ENCODE data around the gene NIPSNAP2. TPM values are rescaled to one million over a fixed set of nuclear protein-coding genes. Genes with fewer than 3 reads are reported as not detected.
"Not testable (repeated sequence)": the region's sequence is repeated elsewhere in the genome, so short reads cannot be mapped to it uniquely, and the experiment has no call there.

The NIPSNAP2 gene
- polyA plus RNA-seq, 4 donors = 105 to 139 (median 113) TPM

- not testable (repeated sequence) for DNase-seq (ENCODE audit: low read depth in 4 of 4, low spot score in 2 of 4)
These were observed 81.4 kb downstream of the NIPSNAP2 start for GRCh38 chr7:56045758-56046157.

- DNase-seq (ENCODE audit: low read depth in 4 of 4, low spot score in 2 of 4) = no peak
These were observed 82.5 kb downstream of the NIPSNAP2 start for GRCh38 chr7:56046721-56047445.

DNA sequence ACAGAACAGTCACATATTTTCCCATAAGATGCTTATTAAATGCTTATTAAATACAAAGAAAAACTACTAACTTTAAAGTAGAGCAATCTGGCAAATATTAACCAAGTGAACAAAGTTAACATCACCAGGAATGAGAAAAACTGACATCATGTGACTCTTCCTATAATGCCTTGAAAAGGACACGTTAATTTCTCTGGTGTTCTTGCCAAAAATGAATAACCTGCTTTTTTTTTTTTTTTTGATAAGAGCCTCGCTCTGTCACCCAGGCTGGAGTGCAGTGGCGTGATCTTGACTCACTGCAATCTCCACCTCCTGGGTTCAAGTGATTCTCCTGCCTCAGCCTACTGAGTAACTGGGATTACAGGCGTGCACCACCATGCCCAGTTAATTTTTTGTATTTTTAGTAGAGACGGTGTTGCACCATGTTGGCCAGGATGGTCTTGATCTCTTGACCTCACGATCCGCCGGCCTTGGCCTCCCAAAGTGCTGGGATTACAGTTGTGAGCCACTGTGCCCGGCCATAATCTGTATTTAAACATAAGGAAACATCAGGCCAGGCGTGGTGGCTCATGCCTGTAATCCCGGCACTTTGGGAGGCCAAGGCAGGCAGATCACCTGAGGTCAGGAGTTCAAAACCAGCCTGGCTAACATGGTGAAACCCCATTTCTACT lies 83.2 kb downstream of the NIPSNAP2 start:
- not testable (repeated sequence) for DNase-seq (ENCODE audit: low read depth in 4 of 4, low spot score in 2 of 4)

GRCh38 chr7:56048245-56048644 lies 83.9 kb downstream of the NIPSNAP2 start:
- DNase-seq (ENCODE audit: low read depth in 4 of 4, low spot score in 2 of 4) = no peak

DNA sequence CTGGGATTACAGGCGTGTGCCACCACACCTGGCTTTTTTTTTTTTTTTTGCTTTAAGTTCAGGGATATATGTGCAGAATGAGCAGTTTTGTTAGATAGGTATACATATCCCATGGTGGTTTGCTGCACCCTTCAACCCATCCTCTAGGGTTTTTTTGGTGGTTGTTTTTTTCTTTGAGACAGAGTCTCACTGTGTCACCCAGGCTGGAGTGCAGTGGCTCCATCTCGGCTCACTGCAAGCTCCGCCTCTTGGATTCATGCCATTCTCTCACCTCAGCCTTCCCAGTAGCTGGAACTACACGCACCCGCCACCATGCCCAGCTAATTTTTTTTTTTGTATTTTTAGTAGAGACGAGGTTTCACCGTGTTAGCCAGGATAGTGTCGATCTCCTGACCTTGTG lies 84.4 kb downstream of the NIPSNAP2 start:
- DNase-seq (ENCODE audit: low read depth in 4 of 4, low spot score in 2 of 4) = not testable (repeated sequence)

Other genes with a start within 250 kb of the NIPSNAP2 start
- under 1 TPM; 0.10 to 0.79 (median 0.43) TPM for gene SEPTIN14, start 101.8 kb upstream of the NIPSNAP2 start, polyA plus RNA-seq (ENCODE audit: insufficient read length in 4 of 4)
- 10 to 100 TPM; 11.1 to 19.4 (median 14.0) TPM for gene ZNF713, start 77.1 kb upstream of the NIPSNAP2 start, polyA plus RNA-seq (ENCODE audit: insufficient read length in 4 of 4)
- 10 to 100 TPM; 15.8 to 21.2 (median 17.2) TPM for gene MRPS17, start 12.7 kb upstream of the NIPSNAP2 start, polyA plus RNA-seq (ENCODE audit: insufficient read length in 4 of 4)
- 10 to 100 TPM; 31.0 to 45.3 (median 33.5) TPM for gene PSPH, start 86.9 kb downstream of the NIPSNAP2 start, polyA plus RNA-seq (ENCODE audit: insufficient read length in 4 of 4)
- gene CCT6A, start 87.2 kb downstream of the NIPSNAP2 start, polyA plus RNA-seq (ENCODE audit: insufficient read length in 4 of 4) = 100 to 1,000 TPM; 201 to 248 (median 214) TPM
- 100 to 1,000 TPM in 3 of 4 donors, 10 to 100 TPM in 1; 76.4 to 158 (median 143) TPM for gene SUMF2, start 99.7 kb downstream of the NIPSNAP2 start, polyA plus RNA-seq (ENCODE audit: insufficient read length in 4 of 4)
- 1 to 10 TPM in 2 of 4 donors, under 1 TPM in 2; 0.68 to 2.5 (median 1.5) TPM for gene PHKG1, start 128.4 kb downstream of the NIPSNAP2 start, polyA plus RNA-seq (ENCODE audit: insufficient read length in 4 of 4)
- 100 to 1,000 TPM; 239 to 360 (median 264) TPM for gene CHCHD2, start 141.9 kb downstream of the NIPSNAP2 start, polyA plus RNA-seq (ENCODE audit: insufficient read length in 4 of 4)
- 1 to 10 TPM; 2.5 to 3.4 (median 2.7) TPM for gene NUPR2, start 151.8 kb downstream of the NIPSNAP2 start, polyA plus RNA-seq (ENCODE audit: insufficient read length in 4 of 4)